GM12892 (cell line): Measurements from ENCODE around the gene SLC27A4.

ENCODE experiments used
- POLR2A ChIP-seq: IDR thresholded peaks from 2 replicates; pipeline ENCODE4 v1.6.1; 2011; ENCODE audit warnings: low read depth, low read length, control low read depth
- POLR2AphosphoS5 ChIP-seq: IDR thresholded peaks from 2 replicates; pipeline ENCODE4 v1.6.1; 2011; ENCODE audit warnings: low read depth, low read length, control low read depth

DNA sequence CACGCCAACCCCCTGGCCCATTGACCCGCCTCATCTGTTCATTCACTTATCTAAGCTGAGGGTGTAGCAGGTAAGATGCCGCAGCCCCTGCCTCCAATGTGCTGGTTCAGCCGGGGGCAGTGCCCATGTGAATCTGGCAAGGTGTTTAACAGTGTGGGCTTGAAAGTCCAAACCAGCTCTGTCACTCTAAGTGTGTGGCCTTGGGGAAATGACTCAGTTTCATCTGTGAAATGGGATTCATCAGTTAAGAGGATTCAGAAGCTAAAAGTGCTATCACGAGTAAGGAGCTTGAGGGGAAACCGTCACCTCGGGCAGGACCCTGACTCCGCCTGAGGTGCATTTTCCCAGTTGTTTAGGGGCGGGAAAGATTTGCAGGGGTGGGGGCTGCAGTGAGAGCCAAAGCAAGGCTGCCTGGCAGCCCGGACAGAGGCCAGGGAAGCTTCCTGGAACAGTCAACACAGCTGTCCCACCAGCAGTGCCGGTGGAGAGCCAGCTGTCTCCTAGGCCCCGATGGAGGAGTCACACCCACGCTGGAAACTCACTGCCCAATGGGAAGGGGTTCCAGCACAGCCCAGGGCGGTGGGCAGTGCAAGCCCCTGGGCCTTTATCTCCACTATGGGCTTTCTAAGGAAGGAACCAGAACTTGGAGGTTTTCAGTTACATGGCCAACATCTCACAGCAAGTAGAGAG lies 21.1 kb downstream of the SLC27A4 start:
- TF ChIP-seq POLR2AphosphoS5 (no peak), POLR2A (no peak)
